MCF 10A (cell line): ENCODE measurements around the gene DCP2. TPM values are rescaled to one million over a fixed set of nuclear protein-coding genes. Genes with fewer than 3 reads are reported as not detected.

ENCODE experiments used
- BruUV-seq: library from RNA; stranded (reverse); fragments of 400-500 nt; replicated peaks from 2 replicates; lab custom pipeline; 2021; lab: Mats Ljungman, UMichigan
- CTCF ChIA-PET: fragments of 300-600 bp; sonication (Branson Sonifier 250); formaldehyde crosslinking; extraction: SDS; loops from one replicate; lab custom pipeline; 2021; ENCODE audit warnings: antibody characterized with exemption, inconsistent platforms; lab: Yijun Ruan, JAX
- POLR2A ChIA-PET: fragments of 300-600, 350-650 bp; sonication (Branson Sonifier 250); formaldehyde crosslinking; extraction: SDS; loops from one replicate; lab custom pipeline; 2020; ENCODE audit warnings: antibody characterized with exemption, inconsistent platforms; lab: Yijun Ruan, JAX
- DNase-seq: peaks from one replicate; pipeline ENCODE4 v3.0.0-alpha.2; 2018; ENCODE audit not compliant: unreplicated experiment
- H3K27ac Mint-ChIP-seq: one replicate; pipeline ENCODE4 v1.8.0; 2022; ENCODE audit warnings: mild to moderate bottlenecking, low read depth, mixed read lengths; ENCODE audit not compliant: unreplicated experiment
- H3K27me3 Mint-ChIP-seq: one replicate; pipeline ENCODE4 v1.8.0; 2022; ENCODE audit warnings: mixed read lengths; ENCODE audit not compliant: insufficient read depth, unreplicated experiment
- H3K36me3 Mint-ChIP-seq: one replicate; pipeline ENCODE4 v1.8.0; 2022; ENCODE audit warnings: mild to moderate bottlenecking, moderate library complexity, mixed read lengths; ENCODE audit not compliant: insufficient read depth, unreplicated experiment
- H3K4me1 Mint-ChIP-seq: one replicate; pipeline ENCODE4 v1.8.0; 2022; ENCODE audit warnings: mixed read lengths; ENCODE audit not compliant: insufficient read depth, unreplicated experiment
- H3K4me3 Mint-ChIP-seq: one replicate; pipeline ENCODE4 v1.8.0; 2022; ENCODE audit warnings: mild to moderate bottlenecking, moderate library complexity, mixed read lengths; ENCODE audit not compliant: unreplicated experiment
- H3K9me3 Mint-ChIP-seq: one replicate; pipeline ENCODE4 v1.8.0; 2022; ENCODE audit warnings: mixed read lengths; ENCODE audit not compliant: unreplicated experiment
- intact Hi-C: fragments of 100-400 bp; cut with micrococcal nuclease; formaldehyde crosslinking; loops from 2 replicates; pipeline ENCODE4 v1.14.1; 2022
- total RNA-seq: library from RNA; stranded (reverse); gene quantifications from 2 replicates; pipeline ENCODE4 v1.2.3, GENCODE V29; 2022
- TF ChIP-seq, protein P1 (sequence below): fragments of 200-600 bp; IDR thresholded peaks from one replicate; pipeline ENCODE4 v1.8.0; 2022; ENCODE audit warnings: antibody characterized with exemption, mild to moderate bottlenecking; ENCODE audit not compliant: unreplicated experiment

The DCP2 gene
- total RNA-seq, 1 experiment from 2014 or later = 34.1 TPM

DNA sequence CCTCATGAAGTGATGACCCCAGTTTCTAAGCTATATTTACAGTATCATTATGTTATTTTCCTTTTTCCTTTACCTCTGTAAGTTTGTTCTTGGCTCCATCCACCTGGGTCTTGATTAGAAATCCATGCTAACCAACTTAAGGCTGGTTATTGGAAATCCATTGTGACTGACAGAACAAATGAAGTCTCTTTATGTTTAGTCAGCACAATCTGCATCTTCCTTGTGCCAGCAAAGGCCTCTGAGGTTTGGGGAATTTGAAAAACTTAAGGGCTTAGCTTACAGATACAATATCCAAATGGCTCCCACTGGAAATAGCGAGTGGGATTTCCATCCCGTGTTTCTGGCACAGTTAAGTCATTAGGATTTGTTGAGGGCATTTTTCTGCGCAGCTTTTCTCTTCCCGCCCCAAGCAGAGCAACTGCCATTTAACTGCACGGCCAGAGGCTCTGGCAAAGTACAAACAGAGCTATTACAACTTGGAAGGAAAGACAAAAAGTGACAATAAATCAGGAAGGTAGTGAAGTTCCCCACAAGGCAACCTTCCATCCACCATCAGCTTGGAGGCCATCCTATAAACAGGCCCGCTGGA is 64.2 kb downstream of the DCP2 start:
- H3K9me3 Mint-ChIP-seq = no peaks in the 10 kb centered on the region
- ChIA-PET POLR2A (no interaction called here), CTCF (interaction anchor here (0.7 to 1.6 kb wide), 3 partner anchors 45 to 289 kb away, joined by 3 to 4 read pairs (median 3); no protein-coding TSS in a partner anchor)
- no peaks in the 10 kb centered on the region for H3K27me3 Mint-ChIP-seq
- no TSS peak for BruUV-seq
- H3K36me3 Mint-ChIP-seq = peaks cover 48% of the 10 kb centered on the region
- H3K27ac Mint-ChIP-seq = no peak overlapping the region
- intact Hi-C loops = loop anchor here (5.0 kb wide), 1 partner anchor 472 kb away; the partner anchor contains the start of gene YTHDC2
- H3K4me3 Mint-ChIP-seq = no peak overlapping the region
- DNase-seq = no peak
- TF ChIP-seq, protein P1, sequence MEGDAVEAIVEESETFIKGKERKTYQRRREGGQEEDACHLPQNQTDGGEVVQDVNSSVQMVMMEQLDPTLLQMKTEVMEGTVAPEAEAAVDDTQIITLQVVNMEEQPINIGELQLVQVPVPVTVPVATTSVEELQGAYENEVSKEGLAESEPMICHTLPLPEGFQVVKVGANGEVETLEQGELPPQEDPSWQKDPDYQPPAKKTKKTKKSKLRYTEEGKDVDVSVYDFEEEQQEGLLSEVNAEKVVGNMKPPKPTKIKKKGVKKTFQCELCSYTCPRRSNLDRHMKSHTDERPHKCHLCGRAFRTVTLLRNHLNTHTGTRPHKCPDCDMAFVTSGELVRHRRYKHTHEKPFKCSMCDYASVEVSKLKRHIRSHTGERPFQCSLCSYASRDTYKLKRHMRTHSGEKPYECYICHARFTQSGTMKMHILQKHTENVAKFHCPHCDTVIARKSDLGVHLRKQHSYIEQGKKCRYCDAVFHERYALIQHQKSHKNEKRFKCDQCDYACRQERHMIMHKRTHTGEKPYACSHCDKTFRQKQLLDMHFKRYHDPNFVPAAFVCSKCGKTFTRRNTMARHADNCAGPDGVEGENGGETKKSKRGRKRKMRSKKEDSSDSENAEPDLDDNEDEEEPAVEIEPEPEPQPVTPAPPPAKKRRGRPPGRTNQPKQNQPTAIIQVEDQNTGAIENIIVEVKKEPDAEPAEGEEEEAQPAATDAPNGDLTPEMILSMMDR = no peak
- peaks cover 16% of the 10 kb centered on the region for H3K4me1 Mint-ChIP-seq

DNA sequence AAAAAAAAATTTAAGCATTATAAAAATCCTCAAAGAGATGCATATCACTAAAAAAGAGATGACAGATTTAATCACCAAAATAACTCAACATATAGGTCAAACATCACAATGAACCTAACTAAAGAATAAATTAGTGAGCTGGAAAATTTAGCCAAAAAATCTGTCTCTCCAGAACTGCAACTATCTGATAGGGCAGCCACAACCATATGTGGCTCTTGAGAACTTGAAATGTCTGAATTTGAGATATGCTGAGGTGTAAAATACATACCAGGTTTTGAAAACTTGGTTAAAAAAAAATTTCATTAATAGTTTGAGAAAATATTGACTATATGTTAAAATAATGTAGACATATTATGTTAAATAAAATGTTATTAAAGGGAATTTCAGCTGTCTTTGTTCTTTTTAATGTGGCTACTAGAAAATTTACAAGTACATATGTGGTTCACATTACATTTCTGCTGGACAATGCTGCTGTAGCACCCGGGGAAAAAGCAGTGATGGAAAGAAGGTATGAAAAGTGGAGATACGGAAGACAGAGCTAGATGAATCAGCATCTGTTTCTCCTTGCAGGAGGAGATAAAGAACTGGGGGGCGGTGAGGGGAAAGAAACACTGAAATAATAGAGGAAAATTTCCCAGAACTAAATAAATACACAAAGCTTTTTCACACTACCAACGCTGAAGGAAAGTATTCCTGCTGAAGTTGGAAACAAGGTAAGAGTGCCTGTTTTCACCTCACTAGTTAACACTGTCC is 66.1 kb downstream of the DCP2 start:
- intact Hi-C loops = loop anchor here (5.0 kb wide), 1 partner anchor 470 kb away; the partner anchor contains the start of gene YTHDC2
- TF ChIP-seq, protein P1 = no peak
- H3K4me3 Mint-ChIP-seq = no peak overlapping the region
- H3K36me3 Mint-ChIP-seq = peaks cover 55% of the 10 kb centered on the region
- no peak for DNase-seq
- POLR2A ChIA-PET = no interaction called here
- no peaks in the 10 kb centered on the region for H3K27me3 Mint-ChIP-seq
- H3K9me3 Mint-ChIP-seq = no peaks in the 10 kb centered on the region
- H3K27ac Mint-ChIP-seq = no peak overlapping the region
- CTCF ChIA-PET = interaction anchor here (0.9 to 1.8 kb wide), 2 partner anchors 10 to 14 kb away, joined by 3 to 4 read pairs; no protein-coding TSS in a partner anchor
- peaks cover 24% of the 10 kb centered on the region for H3K4me1 Mint-ChIP-seq
- no TSS peak for BruUV-seq

DNA sequence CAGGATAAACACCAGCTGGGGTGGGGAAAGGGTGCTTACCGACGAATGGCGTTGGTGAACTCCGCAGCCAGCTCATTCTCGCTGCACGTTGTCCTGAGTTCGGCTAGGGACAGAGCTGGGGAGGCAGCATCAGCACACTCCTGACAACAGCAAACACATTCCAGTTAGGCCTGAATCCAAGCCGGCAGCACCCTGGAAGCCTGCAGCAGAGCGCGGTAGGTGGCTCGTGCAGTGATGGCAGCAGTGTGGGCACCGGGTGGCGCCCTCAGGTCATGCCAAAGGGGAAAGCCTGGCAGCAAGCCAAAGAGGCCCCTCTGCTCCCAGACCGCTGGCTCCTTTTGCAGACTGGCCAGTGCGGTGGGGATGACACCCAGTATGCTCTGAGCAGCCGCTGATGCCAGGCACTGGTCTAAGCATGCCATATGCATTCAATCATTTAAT is 66.9 kb downstream of the DCP2 start:
- intact Hi-C loops = loop anchor here (5.0 kb wide), 1 partner anchor 469 kb away; the partner anchor contains the start of gene YTHDC2
- ChIA-PET POLR2A (no interaction called here), CTCF (interaction anchor here (0.6 to 1.8 kb wide), 2 partner anchors 9 to 460 kb away, joined by 3 to 4 read pairs; no protein-coding TSS in a partner anchor)
- no peak for DNase-seq
- Mint-ChIP-seq H3K27me3 (no peaks in the 10 kb centered on the region), H3K9me3 (no peaks in the 10 kb centered on the region), H3K4me3 (no peak overlapping the region), H3K36me3 (peaks cover 62% of the 10 kb centered on the region), H3K4me1 (peaks cover 16% of the 10 kb centered on the region), H3K27ac (no peak overlapping the region)
- no TSS peak for BruUV-seq
- TF ChIP-seq, protein P1 = no peak
